Glomerular visceral epithelial cell (primary cell): ENCODE data around the gene PPP2R5D.
"Not testable (repeated sequence)": the region's sequence is repeated elsewhere in the genome, so short reads cannot be mapped to it uniquely, and the experiment has no call there.

Experiments used
- DNase-seq: peaks from one replicate; pipeline ENCODE4 v3.0.0-alpha.2; 2016; ENCODE audit errors: extremely low spot score

PPP2R5D gene

DNA sequence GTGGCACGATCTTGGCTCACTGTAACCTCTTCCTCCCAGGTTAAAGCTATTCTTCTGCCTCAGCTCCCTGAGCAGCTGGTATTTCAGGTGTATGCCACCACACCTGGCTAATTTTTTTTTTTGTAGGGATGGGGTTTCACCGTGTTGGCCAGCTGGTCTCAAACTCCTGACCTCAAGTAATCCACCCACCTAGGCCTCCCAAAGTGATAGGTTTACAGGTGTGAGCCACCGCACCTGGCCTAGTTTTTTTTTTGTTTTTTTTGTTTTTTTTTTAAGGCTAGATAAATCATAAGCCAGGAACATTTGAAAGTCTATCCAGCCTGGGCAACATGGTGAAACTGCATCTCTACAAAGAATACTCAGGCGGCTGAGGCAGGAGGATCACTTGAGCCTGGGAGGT, 48.0 kb downstream of the PPP2R5D start:
- no peak for DNase-seq

DNA sequence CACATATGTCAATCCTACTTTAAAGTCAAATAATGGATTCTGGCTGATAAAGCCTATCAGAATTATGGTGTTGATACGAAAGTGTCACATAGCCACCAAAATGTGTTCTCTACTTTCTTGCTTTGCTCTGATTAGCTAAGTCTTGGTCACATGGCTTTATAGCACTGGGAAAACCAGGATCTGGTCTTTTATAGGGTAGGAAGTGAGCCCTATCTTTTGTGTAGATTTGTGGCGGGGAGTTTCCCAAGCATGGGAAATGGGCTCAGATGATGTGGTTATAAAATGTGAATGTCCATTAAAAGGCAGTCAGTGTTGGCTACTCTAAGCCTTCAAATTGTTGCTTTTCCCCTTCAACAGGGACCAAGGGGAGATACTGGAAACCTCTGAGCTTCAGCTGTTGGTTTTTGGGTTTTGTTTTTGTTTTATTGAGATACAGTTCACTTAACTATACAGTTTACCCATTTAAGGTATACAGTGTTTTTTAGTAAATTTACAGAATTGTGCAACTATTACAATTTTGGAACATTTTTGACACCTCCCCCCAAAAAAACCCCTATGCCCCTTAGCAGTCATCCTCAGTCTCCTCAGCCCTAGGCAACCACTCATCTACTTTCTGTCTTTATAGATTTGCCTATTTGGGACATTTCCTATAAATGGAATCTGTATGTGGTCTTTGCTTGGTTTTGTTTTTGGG, 49.3 kb downstream of the PPP2R5D start:
- DNase-seq: no peak

GRCh38 chr6:43034190-43034525, 49.8 kb downstream of the PPP2R5D start:
- DNase-seq: no peak

- no peak for DNase-seq
Observed at GRCh38 chr6:43035495-43036194, 51.3 kb downstream of the PPP2R5D start.

DNA sequence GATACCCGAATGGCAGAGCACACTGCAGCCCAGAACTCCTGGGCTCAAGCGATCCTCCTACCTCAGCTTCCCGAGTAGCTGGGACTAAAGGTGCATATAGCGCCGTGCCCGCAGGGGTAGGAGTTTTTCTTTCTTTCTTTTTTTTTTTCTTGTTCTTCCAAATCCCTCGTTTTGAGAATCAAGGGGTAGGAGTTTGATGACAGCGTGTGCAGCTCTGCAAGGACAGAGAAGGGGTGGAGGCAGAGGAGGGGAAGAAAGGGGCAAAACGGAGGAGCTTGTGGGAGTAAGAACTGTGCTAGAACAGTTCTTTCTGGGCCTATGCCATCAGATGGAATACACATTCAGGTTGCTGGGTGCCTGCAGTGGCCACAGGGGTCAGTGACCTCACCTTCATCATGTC, 52.3 kb downstream of the PPP2R5D start:
- DNase-seq: no peak

DNA sequence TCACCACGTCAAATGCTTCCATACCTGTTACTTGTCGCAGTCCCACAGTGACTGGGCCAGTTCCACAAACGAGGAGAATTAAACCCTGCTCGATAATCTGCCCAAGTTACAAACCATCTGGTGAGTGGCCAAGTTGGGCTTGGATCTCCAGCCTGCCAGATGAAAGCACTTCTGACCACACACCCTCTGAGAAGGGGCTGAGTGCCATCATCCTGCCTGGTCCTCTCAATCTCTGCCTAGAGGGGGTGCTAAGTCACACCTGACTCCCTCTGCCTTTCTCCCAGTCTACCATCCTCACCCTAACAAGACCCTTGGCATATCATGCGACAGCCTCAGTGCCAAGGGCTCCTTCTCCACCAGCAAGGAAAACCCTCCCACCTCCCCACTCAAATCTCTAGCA, 52.8 kb downstream of the PPP2R5D start:
- no peak for DNase-seq

DNA sequence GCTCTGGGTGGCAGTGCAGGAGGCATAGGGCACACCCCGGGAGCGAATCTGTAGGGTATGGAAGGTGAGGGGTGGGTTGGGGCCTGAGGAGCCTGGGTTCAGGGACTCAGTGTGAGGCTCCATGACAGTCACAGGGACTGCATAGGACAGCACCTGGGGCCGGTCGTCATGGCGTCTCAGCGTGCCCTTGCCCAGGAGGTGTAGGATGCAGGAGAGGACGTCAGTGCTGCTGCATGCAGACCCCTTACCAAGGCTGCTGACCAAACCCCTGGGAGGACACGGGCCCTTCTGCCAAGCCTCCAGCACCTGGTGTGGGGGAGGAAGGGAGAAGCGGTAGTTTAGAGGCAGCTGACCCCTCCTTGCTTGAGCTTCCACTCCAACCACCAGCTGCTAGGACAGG, 53.3 kb downstream of the PPP2R5D start:
- no peak for DNase-seq

- DNase-seq: no peak
Observed at GRCh38 chr6:43038727-43039126, 54.4 kb downstream of the PPP2R5D start.

DNA sequence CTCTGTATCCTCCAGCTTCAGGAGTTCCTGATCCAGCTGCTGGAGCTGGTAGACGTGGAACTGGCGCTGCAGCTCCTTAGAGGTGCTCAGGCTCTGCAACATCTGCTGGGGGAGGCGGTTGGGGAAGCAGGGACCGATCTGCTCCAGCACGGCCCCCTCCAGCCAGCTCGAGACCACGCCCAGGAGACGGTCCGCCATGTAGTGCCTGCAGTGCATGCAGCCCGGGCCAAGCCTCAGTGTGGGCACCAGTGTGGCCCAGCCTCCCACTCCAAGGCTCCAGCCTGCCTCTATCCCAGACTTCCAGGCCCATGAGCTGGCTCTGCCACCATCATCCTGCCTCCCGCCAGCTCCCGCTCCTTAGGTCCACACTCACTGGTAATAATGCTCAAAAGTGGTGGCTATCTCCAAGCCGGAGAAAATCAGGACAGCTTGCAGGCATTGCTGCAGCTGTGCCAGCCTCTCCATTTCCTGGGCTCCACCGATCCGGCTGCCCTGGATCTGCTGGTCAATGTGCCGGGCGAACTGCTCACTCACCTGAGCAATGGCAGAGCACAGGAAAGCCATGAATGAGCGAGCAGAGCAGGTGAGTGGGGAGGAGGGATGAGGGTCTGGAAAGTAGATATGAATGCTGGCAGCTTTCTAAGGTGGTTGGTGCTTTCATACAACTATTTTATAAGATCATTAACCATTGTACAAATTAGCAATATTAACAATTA, 56.3 kb downstream of the PPP2R5D start:
- no peak for DNase-seq

GRCh38 chr6:43041475-43041874, 57.1 kb downstream of the PPP2R5D start:
- not testable (repeated sequence) for DNase-seq

- DNase-seq: no peak
Observed at GRCh38 chr6:43043310-43043709, 58.9 kb downstream of the PPP2R5D start.

DNA sequence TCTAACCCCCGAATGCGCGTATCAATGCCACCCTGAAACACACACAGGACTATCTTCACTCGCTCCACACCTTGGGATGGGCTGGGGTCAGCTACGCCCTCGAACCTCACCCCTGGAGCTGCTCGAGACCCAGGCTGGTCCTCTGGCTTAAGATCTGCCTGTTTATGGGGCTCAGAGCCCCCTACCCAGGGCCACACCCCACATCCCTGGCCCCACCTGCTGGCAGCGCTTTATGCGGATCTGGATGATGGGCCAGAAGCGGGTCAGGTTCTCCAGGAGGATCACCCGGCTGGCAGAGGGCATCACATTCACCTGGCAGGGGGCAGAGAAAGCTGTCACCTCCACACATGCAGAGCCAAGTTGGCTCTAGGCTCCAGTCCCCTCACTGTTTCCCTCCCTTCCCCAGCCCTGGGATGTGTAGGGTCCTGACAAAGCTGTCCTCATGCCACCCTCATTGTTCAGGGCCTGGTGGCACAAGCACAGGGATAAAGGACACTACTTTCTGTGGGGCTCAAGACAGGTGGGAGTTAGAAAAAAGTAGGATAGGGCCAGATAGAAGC, 61.1 kb downstream of the PPP2R5D start:
- no peak for DNase-seq

DNA sequence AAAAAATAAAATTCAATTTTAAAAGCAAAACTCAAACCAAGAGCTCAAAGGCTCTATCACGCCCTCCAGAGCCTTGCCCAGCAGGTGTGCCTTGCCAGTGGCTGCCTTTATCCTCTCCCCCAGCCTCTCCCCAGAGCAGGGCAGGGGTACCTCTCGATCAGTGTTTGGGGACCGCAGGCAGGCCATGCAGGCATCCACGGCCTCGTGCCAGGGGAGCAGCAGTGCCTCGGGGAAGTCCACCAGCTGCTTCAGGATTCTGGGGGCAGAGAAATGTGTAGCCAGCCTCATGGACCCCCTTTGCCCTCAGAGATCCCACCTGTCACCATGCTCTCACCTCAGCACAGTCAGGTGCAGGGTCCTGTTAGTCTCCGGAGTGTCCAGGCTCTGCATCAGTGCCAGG, 63.6 kb downstream of the PPP2R5D start:
- DNase-seq: no peak

GRCh38 chr6:43050981-43051380, 66.6 kb downstream of the PPP2R5D start:
- DNase-seq: no peak

- no peak for DNase-seq
Observed at GRCh38 chr6:43052225-43052841, 68.0 kb downstream of the PPP2R5D start.

DNA sequence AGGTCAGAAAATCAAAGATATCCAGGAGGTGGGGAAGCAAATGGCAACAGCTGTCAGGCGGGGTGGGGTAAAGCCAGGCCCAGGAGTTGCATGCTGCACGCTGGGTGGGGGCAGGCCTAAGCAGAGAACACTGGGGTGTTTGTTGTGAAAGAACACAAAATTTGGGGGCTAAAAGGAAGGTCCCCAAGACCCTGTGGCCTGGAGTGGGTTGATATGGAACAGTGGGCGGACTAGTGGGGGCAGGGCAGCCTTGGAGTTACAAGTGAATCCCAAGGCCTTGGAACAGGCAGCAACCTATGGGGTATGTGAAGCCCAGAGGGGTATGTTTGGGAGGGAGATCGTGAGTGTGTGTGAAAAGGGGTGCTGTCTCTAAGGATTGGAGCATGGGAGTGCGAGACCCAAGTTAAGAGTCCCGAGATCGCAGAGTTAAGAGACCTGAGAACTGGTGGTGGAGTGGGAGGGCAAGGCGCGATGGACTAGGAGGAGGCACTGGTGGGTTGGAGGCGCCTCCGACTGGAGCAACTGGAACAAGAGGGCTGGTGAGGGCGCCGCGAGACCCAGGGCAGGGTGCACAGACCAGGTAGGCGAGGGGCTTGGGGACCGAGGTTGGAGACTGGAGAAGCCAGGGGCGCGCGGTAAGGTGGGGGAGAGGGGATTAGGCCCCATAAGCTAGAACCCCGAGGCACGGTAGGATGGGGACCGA, 68.6 kb downstream of the PPP2R5D start:
- DNase-seq: peak; percentile 31

DNA sequence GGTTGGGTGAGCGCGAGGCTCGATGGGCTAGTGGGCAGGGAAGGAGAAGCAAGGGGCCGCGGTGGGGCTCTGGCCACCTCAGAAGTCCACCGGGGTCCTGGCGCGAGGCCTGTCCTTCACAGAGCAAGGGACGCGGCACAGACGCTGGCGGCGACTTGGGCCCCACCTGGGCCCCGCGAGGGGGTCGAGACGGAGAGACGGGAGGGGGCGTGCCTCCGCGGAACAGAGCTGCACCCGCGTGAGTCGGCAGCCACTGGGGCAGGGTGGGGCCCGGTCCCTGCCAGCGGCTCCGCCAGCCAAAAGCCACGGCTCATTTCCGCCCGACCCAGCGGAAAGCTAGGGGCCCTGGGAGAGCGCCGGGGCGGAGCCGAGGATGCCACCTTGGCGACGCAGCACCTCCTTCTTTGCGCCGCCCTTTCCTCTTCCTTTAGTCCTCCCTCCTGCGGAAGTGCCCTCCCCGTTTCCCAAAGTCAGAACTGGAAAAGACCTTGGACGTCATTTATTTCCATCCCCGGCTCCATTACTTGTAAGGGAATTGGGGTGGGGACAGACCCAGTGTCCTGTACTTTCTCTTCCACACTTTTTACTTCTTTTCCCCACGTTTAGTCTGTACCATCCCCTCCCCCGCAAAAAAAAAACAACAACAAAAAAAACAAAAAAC, 69.3 kb downstream of the PPP2R5D start, which contains the start of gene CUL7:
Gene CUL7, minus strand, starts transcription at position 307 of the 661 bp plus-strand sequence. CDS start 1,063 bp downstream, outside the sequence.
- DNase-seq: peak; percentile 96

GRCh38 chr6:43054206-43054943, 70.0 kb downstream of the PPP2R5D start:
- DNase-seq: no peak

DNA sequence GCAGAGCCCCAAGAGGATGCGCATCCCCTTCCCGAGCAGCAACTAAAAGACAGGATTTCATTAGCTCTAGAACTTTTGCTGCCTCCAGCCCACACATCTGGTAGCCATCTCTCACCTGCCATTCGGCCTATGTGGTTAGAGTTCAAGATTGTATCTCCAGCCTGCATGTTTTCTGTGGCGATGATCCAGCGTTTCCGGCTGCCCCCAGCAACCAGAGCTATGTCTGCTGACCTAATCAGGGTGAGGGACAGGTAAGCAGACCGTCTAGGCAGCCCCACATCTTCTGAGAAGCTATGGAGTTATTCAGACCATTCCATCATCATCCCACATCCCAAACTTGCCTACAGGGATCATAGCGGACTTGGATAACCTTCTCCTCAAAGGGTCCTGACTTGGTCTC, 71.6 kb downstream of the PPP2R5D start:
- no peak for DNase-seq

GRCh38 chr6:43058531-43058930, 74.2 kb downstream of the PPP2R5D start:
- DNase-seq: no peak
